ENCODE results near the gene TMEM198. TPM values are rescaled to one million over a fixed set of nuclear protein-coding genes. Genes with fewer than 3 reads are reported as not detected.

TMEM198 gene
- total and polyA plus RNA-seq, 9 of the 15 experiments (the other 6 are each of a cell fraction or from before 2014, with no cell fraction given) = 0.03 to 3.8 (median 1.0) TPM

DNA sequence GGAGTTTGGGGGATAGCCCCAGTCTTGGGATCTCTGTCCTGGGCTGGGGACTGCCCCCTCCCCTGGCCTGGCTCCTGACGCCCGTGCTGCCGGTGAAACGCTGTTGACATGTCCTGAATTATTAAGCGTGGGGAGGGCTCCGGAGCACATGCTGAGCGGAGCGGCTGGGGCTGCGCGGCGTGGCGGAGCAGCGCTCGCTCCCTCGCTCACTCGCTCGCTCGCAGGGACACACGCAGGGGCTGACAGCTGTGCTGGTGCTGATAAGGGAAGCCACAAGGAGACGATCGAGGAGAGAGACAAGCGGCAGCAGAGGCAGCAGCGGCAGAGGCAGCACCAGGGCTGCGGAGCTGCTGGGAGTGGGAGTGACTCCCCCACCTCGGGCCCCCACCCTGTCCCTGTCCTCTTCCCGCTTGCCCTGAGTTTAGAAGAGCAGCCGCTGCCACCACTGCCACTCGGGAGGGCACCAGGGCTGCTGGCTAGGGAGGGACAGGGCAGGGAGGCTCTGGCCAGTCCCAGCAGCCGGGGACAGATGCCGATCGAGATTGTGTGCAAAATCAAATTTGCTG lies 29.5 kb upstream of the TMEM198 start, which contains the start of gene ASIC4 (continued):
- no peak for TF ChIP-seq ZNF146 (CRISPR knock-in tag; IDR thresholded peaks at IDR 0.05; ENCODE audit: unreplicated experiment)
- TF ChIP-seq PURB (CRISPR knock-in tag; IDR thresholded peaks at IDR 0.05; ENCODE audit: low read depth) = no peak
- TF ChIP-seq TBL1XR1 (IDR thresholded peaks at IDR 0.05; ENCODE audit: low read length in 2 of 2) = peak; percentile 67 to 86; a peak in 3 of 4 replicates
- TF ChIP-seq HNRNPH1 (optimal IDR thresholded peaks at IDR 0.05; ENCODE audit: low read depth, low read length) = no peak
- TF ChIP-seq ZKSCAN8 (CRISPR knock-in tag; IDR thresholded peaks at IDR 0.05) = no peak
- TF ChIP-seq ZNF431 (CRISPR knock-in tag; IDR thresholded peaks at IDR 0.05) = no peak
- TF ChIP-seq, protein P1, sequence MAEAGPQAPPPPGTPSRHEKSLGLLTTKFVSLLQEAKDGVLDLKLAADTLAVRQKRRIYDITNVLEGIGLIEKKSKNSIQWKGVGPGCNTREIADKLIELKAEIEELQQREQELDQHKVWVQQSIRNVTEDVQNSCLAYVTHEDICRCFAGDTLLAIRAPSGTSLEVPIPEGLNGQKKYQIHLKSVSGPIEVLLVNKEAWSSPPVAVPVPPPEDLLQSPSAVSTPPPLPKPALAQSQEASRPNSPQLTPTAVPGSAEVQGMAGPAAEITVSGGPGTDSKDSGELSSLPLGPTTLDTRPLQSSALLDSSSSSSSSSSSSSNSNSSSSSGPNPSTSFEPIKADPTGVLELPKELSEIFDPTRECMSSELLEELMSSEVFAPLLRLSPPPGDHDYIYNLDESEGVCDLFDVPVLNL (CRISPR knock-in tag; IDR thresholded peaks at IDR 0.05; ENCODE audit: low read depth) = no peak
- TF ChIP-seq, protein P2, sequence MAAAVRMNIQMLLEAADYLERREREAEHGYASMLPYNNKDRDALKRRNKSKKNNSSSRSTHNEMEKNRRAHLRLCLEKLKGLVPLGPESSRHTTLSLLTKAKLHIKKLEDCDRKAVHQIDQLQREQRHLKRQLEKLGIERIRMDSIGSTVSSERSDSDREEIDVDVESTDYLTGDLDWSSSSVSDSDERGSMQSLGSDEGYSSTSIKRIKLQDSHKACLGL (CRISPR knock-in tag; IDR thresholded peaks at IDR 0.05; ENCODE audit: borderline replicate concordance, poor library complexity, severe bottlenecking) = no peak
- TF ChIP-seq PCBP2 (IDR thresholded peaks at IDR 0.05; ENCODE audit: low read depth, low read length, poor library complexity, severe bottlenecking) = no peak
- peak; percentile 55; the same call in 1 of the 2 replicates for TF ChIP-seq CC2D1A (IDR thresholded peaks at IDR 0.05)
- peak; percentile 79 for TF ChIP-seq RB1 (IDR thresholded peaks at IDR 0.05; ENCODE audit: low read depth)
- TF ChIP-seq ZFP30 (CRISPR knock-in tag; IDR thresholded peaks at IDR 0.05; ENCODE audit: borderline replicate concordance) = no peak
- TF ChIP-seq XRCC5 (IDR thresholded peaks at IDR 0.05; ENCODE audit: low read depth, low read length) = no peak; the same call in 1 of the 2 replicates
- no peak for TF ChIP-seq GTF2A2 (tag; IDR thresholded peaks at IDR 0.05)
- TF ChIP-seq CBX2 (IDR thresholded peaks at IDR 0.05; ENCODE audit: insufficient read depth, low read length, poor library complexity, severe bottlenecking) = no peak
- peak; percentile 46; the same call in 1 of the 2 replicates for TF ChIP-seq ETV5 (CRISPR knock-in tag; IDR thresholded peaks at IDR 0.05; ENCODE audit: low read depth)
- TF ChIP-seq HDAC3 (IDR thresholded peaks at IDR 0.05; ENCODE audit: borderline replicate concordance, partially characterized antibody) = peak; percentile 65
- no peak for TF ChIP-seq ZNF444 (CRISPR knock-in tag; IDR thresholded peaks at IDR 0.05)
- peak; percentile 79 for TF ChIP-seq DMBX1 (CRISPR knock-in tag; IDR thresholded peaks at IDR 0.05; ENCODE audit: borderline replicate concordance)
- TF ChIP-seq, protein P3, sequence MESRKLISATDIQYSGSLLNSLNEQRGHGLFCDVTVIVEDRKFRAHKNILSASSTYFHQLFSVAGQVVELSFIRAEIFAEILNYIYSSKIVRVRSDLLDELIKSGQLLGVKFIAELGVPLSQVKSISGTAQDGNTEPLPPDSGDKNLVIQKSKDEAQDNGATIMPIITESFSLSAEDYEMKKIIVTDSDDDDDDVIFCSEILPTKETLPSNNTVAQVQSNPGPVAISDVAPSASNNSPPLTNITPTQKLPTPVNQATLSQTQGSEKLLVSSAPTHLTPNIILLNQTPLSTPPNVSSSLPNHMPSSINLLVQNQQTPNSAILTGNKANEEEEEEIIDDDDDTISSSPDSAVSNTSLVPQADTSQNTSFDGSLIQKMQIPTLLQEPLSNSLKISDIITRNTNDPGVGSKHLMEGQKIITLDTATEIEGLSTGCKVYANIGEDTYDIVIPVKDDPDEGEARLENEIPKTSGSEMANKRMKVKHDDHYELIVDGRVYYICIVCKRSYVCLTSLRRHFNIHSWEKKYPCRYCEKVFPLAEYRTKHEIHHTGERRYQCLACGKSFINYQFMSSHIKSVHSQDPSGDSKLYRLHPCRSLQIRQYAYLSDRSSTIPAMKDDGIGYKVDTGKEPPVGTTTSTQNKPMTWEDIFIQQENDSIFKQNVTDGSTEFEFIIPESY (CRISPR knock-in tag; IDR thresholded peaks at IDR 0.05) = no peak
- TF ChIP-seq, protein P4, sequence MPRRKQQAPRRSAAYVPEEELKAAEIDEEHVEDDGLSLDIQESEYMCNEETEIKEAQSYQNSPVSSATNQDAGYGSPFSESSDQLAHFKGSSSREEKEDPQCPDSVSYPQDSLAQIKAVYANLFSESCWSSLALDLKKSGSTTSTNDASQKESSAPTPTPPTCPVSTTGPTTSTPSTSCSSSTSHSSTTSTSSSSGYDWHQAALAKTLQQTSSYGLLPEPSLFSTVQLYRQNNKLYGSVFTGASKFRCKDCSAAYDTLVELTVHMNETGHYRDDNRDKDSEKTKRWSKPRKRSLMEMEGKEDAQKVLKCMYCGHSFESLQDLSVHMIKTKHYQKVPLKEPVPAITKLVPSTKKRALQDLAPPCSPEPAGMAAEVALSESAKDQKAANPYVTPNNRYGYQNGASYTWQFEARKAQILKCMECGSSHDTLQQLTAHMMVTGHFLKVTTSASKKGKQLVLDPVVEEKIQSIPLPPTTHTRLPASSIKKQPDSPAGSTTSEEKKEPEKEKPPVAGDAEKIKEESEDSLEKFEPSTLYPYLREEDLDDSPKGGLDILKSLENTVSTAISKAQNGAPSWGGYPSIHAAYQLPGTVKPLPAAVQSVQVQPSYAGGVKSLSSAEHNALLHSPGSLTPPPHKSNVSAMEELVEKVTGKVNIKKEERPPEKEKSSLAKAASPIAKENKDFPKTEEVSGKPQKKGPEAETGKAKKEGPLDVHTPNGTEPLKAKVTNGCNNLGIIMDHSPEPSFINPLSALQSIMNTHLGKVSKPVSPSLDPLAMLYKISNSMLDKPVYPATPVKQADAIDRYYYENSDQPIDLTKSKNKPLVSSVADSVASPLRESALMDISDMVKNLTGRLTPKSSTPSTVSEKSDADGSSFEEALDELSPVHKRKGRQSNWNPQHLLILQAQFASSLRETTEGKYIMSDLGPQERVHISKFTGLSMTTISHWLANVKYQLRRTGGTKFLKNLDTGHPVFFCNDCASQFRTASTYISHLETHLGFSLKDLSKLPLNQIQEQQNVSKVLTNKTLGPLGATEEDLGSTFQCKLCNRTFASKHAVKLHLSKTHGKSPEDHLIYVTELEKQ (CRISPR knock-in tag; IDR thresholded peaks at IDR 0.05) = no peak

Data from K562 (cell line).